DOHH2 (cell line): ENCODE measurements around the gene TMEM243.

Source experiments
- H3F3A ChIP-seq: fragments of 200-600 bp; sonication (generic), shearing (Covaris generic); 2 replicates; pipeline ENCODE4 v1.6.0; 2016; ENCODE audit warnings: antibody characterized with exemption, mild to moderate bottlenecking; ENCODE audit not compliant: control insufficient read depth, insufficient read depth
- H3K27ac ChIP-seq: fragments of 200-600 bp; sonication (generic); 2 replicates; pipeline ENCODE4 v1.5.1; 2014; ENCODE audit warnings: low read depth, mild to moderate bottlenecking, low read length, moderate library complexity
- H3K27me3 ChIP-seq: fragments of 200-600 bp; sonication (generic); 2 replicates; pipeline ENCODE4 v1.6.1; 2014; ENCODE audit warnings: mild to moderate bottlenecking, low read length, mixed read lengths; ENCODE audit not compliant: control insufficient read depth
- H3K36me3 ChIP-seq: fragments of 200-600 bp; sonication (generic); 2 replicates; pipeline ENCODE4 v1.6.1; 2014; ENCODE audit warnings: mild to moderate bottlenecking, low read length, moderate library complexity, mixed read lengths; ENCODE audit not compliant: control insufficient read depth
- H3K4me1 ChIP-seq: fragments of 200-600 bp; sonication (generic); 2 replicates; pipeline ENCODE4 v1.6.1; 2014; ENCODE audit warnings: mild to moderate bottlenecking, low read length, mixed read lengths; ENCODE audit not compliant: control insufficient read depth
- H3K4me2 ChIP-seq: fragments of 200-600 bp; sonication (generic); 2 replicates; pipeline ENCODE4 v1.6.0; 2014; ENCODE audit warnings: mild to moderate bottlenecking, low read length, moderate library complexity
- H3K4me3 ChIP-seq: fragments of 200-600 bp; sonication (generic); 2 replicates; pipeline ENCODE4 v1.5.1; 2014; ENCODE audit warnings: mild to moderate bottlenecking, low read length, mixed read lengths
- H3K79me2 ChIP-seq: fragments of 200-600 bp; sonication (generic); 2 replicates; pipeline ENCODE4 v1.6.1; 2014; ENCODE audit warnings: mild to moderate bottlenecking, low read length, mixed read lengths; ENCODE audit not compliant: control insufficient read depth
- H3K9me2 ChIP-seq: fragments of 200-600 bp; sonication (generic); replicated peaks from 2 replicates; pipeline ENCODE4 v1.6.1; 2014; ENCODE audit warnings: mild to moderate bottlenecking, low read length, mixed read lengths; ENCODE audit not compliant: control insufficient read depth
- H3K9me3 ChIP-seq: fragments of 200-600 bp; sonication (generic); 2 replicates; pipeline ENCODE4 v1.6.1; 2014; ENCODE audit warnings: antibody characterized with exemption, low read length, mixed read lengths; ENCODE audit not compliant: control insufficient read depth, insufficient read depth
- H4K20me1 ChIP-seq: fragments of 200-600 bp; sonication (generic); 2 replicates; pipeline ENCODE4 v1.6.0; 2014; ENCODE audit warnings: low read depth, mild to moderate bottlenecking, antibody characterized with exemption, low read length, moderate library complexity; ENCODE audit not compliant: control insufficient read depth, insufficient read depth
- CTCF ChIP-seq: fragments of 200-600 bp; sonication (generic); IDR thresholded peaks from one replicate; pipeline ENCODE4 v1.5.1; 2014; ENCODE audit warnings: antibody characterized with exemption, mild to moderate bottlenecking, low read depth, low read length; ENCODE audit not compliant: poor library complexity, severe bottlenecking
- EZH2phosphoT487 ChIP-seq: fragments of 200-600 bp; sonication (generic); IDR thresholded peaks from 2 replicates; pipeline ENCODE4 v1.6.1; 2017; ENCODE audit warnings: borderline replicate concordance, mild to moderate bottlenecking, antibody characterized with exemption, low read length, moderate library complexity, mixed read lengths

Gene TMEM243

GRCh38 chr7:87220026-87220733, 648 bp upstream of the TMEM243 start:
- Histone ChIP-seq H4K20me1 (peaks cover 4% of the 10 kb centered on the region; the same call in 1 of the 2 replicates), H3K27ac (peak overlapping the region; percentile 96), H3K9me2 (no peaks in the 10 kb centered on the region), H3K4me1 (peaks cover 37% of the 10 kb centered on the region), H3K9me3 (no peaks in the 10 kb centered on the region), H3K79me2 (peaks cover 50% of the 10 kb centered on the region), H3F3A (peaks cover 37% of the 10 kb centered on the region), H3K4me3 (peak overlapping the region; percentile 90), H3K36me3 (peaks cover 45% of the 10 kb centered on the region), H3K4me2 (peak overlapping the region; percentile 74), H3K27me3 (no peaks in the 10 kb centered on the region)
- TF ChIP-seq EZH2phosphoT487, result no peak
- TF ChIP-seq CTCF, result peak; percentile 55

GRCh38 chr7:87218796-87219544, 562 bp downstream of the TMEM243 start:
- peaks cover 41% of the 10 kb centered on the region for H3F3A ChIP-seq
- H3K79me2 ChIP-seq, result peaks cover 62% of the 10 kb centered on the region
- H3K27me3 ChIP-seq, result no peaks in the 10 kb centered on the region
- peaks cover 57% of the 10 kb centered on the region for H3K36me3 ChIP-seq
- H3K9me3 ChIP-seq, result no peaks in the 10 kb centered on the region
- H3K4me1 ChIP-seq, result peaks cover 49% of the 10 kb centered on the region
- peak overlapping the region; percentile 90 for H3K4me3 ChIP-seq
- peak overlapping the region; percentile 74 for H3K4me2 ChIP-seq
- peak overlapping the region; percentile 96 for H3K27ac ChIP-seq
- peaks cover 15% of the 10 kb centered on the region for H4K20me1 ChIP-seq
- TF ChIP-seq CTCF, result no peak
- H3K9me2 ChIP-seq, result no peaks in the 10 kb centered on the region

DNA sequence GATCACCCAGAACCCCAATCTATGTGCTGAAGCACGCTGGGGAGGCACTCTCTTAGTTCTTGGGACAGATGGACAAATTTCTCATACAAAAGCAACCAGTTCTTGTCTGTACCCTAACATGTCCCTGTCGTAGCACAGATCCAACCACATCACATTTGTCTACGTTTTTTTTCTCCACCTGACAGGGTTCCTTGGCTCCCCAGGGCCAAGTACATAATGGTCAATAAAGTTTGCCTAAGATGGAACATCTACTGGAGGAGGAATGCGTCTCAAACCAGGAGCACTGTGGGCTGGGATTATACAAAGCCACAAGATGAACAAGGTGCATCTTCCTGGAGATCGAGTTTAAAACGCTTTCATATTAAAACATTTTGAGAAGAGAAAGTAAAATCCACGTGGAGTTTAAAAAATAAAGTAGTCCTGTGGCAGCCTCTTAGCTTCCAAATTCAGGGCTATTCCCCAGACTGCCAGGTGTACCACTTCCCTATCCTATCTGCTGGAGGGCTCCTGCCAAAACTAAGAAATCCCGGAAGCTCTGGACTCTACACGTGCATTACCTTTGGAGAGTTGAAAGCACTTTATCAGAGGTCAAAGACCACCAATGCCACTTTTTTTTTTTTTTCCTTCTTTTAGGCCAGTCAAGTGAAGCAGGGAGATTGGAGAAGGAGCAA, 1.4 kb downstream of the TMEM243 start:
- Histone ChIP-seq H3K79me2 (peaks cover 71% of the 10 kb centered on the region), H3K9me2 (no peaks in the 10 kb centered on the region), H3K27me3 (no peaks in the 10 kb centered on the region), H4K20me1 (peaks cover 18% of the 10 kb centered on the region), H3F3A (peaks cover 41% of the 10 kb centered on the region), H3K4me1 (peaks cover 58% of the 10 kb centered on the region), H3K36me3 (peaks cover 65% of the 10 kb centered on the region), H3K4me2 (peak overlapping the region; percentile 74), H3K4me3 (peak overlapping the region; percentile 90), H3K9me3 (no peaks in the 10 kb centered on the region), H3K27ac (peak overlapping the region; percentile 96)
- TF ChIP-seq EZH2phosphoT487 (no peak), CTCF (no peak)
